ENCODE measurements around the gene SAPCD1.
A peak's percentile ranks its signal among the peaks of the same experiment; 100 is the strongest.
"Not testable (repeated sequence)": the region's sequence is repeated elsewhere in the genome, so short reads cannot be mapped to it uniquely, and the experiment has no call there.

SAPCD1 gene

GRCh38 chr6:31805939-31806469, 43.5 kb downstream of the SAPCD1 start:
- DNase-seq = no peak

GRCh38 chr6:31806470-31807272, 44.2 kb downstream of the SAPCD1 start, which contains the start of gene LSM2:
Gene LSM2 (minus strand): TSS chr6:31806966. CDS start chr6:31806757, 209 bp downstream.
- peak; percentile 97 for DNase-seq

- not testable (repeated sequence) for DNase-seq
Observed at GRCh38 chr6:31808599-31808998, 46.1 kb downstream of the SAPCD1 start.

GRCh38 chr6:31811645-31812044, 49.2 kb downstream of the SAPCD1 start:
- no peak for DNase-seq

GRCh38 chr6:31813465-31813849, 51.0 kb downstream of the SAPCD1 start:
- DNase-seq = no peak
